Uterus (tissue), 2 donors: ENCODE measurements around the gene GLIS1.

Source experiments
- CTCF ChIP-seq, 4 experiments: fragments of 200-600 bp in 2 of 4; fragments of 450-650 bp in 2 of 4; sonication (generic) in 2 of 4; IDR thresholded peaks; one replicate each; pipeline ENCODE4 v1.5.1; 2016 to 2019; ENCODE audit warnings: antibody characterized with exemption in 4 of 4, mild to moderate bottlenecking in 2 of 4, moderate library complexity in 1 of 4
- POLR2A ChIP-seq, 2 donors: fragments of 450-650 bp; IDR thresholded peaks; one replicate each; pipeline ENCODE4 v1.6.1; 2016; ENCODE audit warnings: antibody characterized with exemption in 2 of 2, mild to moderate bottlenecking in 1 of 2, moderate library complexity in 1 of 2

GRCh38 chr1:53580739-53581475 is 158.1 kb downstream of the GLIS1 start:
- TF ChIP-seq CTCF (IDR thresholded peaks at IDR 0.05) (no peak), POLR2A (IDR thresholded peaks at IDR 0.05) (no peak)
